MV-4-11 (cell line): ENCODE results near the gene PXT1.
"Not testable (repeated sequence)": the region's sequence is repeated elsewhere in the genome, so short reads cannot be mapped to it uniquely, and the experiment has no call there.

Experiments used
- DNase-seq: peaks from one replicate; lab custom pipeline; 2025; lab: John Stamatoyannopoulos, UW

PXT1 gene

DNA sequence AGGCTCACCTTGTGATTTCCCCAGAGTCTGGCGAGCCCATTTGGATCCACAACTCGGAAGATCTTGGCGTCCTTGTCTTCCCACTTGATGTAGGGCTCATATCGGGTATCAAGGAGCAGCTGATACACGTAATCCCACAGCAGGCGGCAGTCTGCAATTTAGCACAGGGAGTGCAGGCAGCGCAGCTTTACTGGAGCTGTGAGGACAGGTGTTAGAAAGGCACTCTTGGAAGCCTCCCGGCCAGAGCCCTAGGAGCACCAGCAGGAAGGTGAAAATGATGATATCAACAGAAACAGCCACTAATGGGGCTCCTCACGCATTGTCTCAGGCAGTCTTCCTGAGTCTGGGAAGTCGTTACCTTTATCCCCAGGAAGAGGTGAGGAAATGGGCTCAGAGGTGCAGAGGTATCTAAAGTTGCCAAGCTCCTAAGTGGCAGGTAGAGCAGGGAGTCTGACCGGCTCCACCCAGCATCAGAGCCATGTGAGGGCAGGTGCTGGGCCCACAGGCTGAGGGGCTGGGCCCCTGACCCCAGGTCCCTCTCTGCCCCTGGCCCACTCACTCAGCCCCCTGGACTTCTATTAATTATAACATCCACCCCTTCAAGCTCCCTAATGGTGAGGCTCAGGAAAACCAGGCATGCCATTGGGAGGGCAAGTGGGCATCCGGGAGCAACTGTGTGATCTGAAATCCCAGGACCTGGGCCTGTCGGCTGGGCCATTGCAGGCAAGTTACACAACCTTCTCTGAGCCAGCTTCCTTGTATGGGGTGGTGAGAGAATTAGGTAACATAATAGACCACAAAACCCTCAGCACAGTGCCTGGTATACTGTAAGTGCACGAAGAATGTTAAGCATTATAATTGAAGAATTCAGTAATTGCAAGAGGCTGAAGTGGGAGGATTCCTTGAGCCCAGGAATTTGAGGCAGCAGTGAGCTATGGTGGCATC, 73.5 kb downstream of the PXT1 start:
- peak; percentile 92 for DNase-seq

DNA sequence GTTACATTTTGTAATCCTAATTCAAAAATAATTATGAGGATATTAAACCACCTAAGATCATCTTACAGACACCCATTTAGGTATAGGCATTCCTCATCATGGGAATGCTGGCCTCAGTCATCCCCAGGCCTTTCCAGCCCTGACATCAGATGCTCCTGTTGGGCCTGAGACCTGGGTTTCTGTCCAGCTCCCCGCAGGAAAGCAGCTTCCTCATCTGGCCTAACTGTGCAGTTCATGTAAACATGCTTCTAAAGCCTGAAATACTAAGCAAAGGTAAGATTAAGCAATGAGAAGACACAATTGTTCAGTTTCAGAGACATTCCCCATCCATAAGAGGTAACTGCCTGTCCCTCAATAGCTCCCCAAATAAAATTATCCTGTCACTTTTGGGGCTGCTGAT, 74.2 kb downstream of the PXT1 start:
- DNase-seq: no peak

DNA sequence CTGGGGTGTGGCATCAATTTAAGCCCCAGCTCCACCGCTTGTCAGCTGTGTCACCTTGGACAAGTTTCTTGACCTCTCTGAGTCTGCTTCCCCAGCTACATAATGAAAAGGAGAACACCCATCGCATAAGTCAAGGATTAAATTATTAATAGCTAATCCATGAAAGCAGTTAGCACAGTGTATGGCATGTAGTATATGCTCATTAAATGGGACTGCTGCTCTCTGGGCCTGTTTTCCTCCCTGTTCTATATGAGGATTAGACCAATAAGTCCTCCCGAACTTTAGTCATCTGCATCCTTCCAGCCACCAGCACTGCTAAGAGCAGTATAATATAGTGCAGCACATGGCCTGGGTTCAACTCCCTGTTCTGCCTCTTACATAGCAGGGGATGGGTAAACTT, 74.9 kb downstream of the PXT1 start:
- no peak for DNase-seq

DNA sequence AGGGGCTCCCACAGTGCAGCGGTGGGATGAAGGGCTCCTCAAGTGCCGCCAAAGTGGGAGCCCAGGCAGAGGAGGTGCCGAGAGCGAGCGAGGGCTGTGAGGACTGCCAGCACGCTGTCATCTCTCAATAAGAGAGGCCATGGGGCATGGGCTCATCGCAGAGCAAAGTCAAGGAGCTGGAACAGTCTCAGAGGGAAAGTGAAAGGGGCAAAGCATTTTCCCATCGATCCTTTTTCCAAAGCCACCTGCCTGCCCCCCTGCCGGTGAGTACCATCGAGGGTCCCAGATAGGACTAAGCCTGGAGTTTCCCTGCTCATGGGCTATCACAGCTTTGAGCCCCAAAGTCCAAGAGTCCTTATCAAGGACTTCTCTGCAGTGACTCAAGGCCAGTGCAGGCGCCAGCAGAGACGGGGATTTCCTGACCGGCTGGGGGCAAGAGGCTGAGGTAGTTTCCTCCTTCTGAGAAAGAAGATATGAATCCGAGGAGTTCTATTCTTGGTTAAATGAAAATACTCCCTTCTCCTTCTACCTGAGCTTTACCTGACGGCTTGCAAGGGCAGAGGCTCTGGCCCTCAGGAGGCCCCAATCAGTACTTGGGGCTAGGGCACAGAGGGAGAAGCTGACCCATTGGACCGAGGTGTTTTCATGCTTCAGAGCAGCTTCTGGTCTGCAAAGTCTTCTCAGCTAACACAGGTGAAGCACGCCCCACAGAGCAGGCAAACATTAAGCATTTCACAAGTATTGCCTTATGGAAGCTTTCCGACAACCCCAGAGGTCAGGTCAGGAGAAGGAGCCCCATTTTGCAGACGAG, 77.8 kb downstream of the PXT1 start:
- no peak for DNase-seq

DNA sequence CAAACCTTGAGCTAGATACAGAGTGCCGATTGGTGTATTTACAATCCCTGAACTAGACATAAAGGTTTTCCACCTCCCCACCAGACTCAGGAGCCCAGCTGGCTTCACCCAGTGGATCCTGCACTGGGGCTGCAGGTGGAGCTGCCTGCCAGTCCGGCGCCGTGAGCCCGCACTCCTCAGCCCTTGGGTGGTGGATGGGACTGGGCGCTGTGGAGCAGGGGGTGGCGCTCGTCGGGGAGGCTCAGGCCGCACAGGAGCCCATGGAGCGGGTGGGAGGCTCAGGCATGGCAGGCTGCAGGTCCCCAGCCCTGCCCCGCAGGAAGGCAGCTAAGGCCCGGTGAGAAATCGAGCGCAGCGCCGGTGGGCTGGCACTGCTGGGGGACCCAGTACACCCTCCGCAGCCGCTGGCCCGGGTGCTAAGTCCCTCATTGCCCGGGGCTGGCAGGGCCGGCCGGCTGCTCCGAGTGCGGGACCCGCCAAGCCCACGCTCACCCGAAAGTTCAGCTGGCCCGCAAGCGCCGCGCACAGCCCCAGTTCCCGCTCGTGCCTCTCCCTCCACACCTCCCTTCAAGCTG, 78.5 kb downstream of the PXT1 start:
- not testable (repeated sequence) for DNase-seq

DNA sequence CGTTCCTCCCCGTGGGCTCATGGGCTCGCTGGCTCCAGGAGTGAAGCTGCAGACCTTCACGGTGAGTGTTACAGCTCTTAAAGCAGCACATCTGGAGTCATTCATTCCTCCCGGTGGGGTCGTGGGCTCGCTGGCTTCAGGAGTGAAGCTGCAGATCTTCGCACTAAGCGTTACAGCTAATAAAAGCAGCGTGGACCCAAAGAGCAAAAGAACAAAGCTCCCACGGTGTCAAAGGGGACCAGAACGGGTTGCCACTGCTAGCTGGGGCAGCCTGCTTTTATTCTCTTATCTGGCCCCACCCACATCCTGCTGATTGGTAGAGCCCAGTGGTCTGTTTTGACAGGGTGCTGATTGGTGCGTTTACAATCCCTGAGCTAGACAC, 79.3 kb downstream of the PXT1 start:
- DNase-seq: not testable (repeated sequence)

DNA sequence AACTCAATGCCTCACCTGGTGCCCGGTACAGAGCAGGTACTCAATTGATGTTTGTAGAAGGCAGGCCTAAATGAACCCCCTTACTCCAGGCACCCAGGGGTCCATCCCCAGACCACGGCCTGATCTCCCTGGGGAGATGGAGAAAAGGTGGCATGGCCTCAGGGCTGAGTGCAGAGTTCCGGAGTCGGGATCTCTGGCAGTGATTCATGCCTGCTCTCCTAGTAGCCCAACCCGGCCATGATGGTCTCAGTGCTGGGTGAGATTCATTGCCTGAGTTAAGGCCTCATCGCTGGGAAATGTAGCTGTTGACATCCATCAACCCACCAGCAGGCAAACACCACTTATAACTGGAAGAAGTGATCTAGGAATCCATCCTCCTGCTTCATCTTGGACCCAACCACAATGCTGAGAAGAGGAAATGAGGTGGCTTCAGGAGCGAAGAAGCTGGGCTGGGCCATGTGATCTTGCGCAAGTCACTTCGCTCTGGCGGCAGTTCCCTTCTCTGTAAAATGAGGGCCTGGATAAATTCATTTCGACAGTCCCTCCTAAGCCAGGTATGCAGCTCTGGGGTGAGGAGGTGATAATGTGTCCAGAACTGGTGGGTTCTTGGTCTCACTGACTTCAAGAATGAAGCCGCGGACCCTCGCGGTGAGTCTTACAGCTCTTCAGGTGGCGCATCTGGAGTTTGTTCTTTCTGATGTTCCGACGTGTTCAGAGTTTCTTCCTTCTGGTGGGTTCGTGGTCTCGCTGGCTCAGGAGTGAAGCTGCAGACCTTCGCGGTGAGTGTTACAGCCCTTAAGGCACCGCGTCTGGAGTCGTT, 79.9 kb downstream of the PXT1 start:
- peak; percentile 70 for DNase-seq

DNA sequence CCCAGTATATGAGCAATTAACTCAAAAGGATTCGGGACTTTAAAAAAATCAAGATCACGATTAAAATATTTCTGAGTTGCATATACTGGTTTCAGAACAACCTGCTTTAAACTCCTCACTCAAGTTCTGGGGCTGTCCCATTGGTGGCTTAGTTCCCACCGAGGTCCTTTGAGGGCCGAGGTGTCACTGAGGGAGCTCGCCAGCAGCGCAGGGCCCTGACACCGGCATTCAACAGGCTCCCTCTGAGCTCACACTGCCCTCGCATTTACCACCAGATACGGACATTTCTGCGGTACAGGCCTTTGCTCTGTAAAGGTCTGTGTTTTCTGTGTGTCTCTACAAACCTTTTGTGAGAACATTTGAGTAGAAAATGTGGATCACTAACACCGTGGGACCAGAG, 81.6 kb downstream of the PXT1 start:
- no peak for DNase-seq

DNA sequence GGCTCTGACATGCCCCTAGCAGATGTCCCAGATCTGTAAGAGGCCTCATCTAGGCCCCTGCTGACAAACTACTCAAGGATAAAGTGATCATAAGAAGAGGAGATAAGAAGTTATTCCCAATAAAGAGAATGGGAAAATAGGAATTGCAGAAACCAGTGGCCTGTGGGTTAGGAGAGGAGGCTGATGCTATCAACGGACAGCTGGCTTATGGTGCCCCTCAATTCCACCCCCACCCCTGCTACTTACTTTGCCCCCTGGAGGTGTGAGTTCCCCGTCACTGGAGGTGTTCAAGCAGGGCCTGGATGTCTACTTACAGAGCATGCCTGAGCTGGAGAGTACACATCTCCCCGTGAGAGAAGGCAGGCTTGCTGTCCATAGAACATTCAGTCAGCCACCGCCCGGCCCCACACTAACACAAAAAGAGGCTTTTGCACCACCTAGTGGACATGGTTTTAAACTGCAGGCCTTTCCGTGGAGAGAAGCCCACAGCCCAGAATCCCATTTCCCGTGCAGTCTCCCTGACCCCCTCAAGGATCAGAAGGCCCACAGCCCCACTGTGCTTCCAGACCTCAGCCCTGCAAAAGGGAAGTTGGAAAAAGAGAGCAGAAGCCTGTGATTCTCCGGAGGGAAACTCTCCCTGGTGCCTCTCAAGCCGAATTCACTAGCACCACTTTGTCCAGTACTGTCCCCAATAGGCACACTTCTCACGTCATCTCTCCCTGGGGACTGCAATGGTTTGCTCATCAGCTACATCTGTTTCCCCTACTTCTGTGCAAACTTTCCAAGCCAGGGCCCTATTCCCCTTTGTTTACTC, 82.2 kb downstream of the PXT1 start:
- DNase-seq: peak; percentile 56

DNA sequence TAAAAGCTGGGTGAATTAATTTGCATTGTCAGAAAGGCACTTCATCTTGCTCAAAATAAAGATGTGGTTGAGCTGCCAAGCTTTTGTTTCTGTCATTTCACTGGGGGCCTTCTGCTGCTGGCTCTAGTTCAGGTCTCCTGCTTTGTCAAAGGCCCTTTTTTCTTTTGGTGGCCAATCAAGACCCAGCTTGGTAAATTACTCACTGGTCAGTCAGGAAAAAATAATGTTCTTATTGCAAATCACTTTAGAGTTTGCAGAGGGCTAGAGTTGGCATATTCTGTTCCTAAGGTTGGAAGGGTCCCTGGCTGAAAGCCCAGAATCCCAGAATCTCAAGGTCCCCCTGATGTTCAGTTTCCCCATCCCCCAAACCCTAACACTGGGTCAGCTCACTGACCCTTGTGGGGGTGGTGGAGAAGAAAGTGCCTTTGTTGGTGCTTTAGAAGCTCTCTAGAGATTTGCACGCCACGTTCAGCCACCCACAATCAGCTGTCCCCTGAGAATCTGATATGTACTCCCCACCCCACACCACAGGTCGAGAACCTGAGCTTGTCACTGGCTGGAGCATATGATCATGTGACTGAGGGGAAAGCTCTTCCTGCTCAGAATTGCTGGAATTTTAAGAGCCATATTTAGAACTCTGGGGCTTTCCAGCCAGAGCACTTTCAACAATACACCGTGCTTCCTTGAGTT, 84.3 kb downstream of the PXT1 start:
- no peak for DNase-seq

DNA sequence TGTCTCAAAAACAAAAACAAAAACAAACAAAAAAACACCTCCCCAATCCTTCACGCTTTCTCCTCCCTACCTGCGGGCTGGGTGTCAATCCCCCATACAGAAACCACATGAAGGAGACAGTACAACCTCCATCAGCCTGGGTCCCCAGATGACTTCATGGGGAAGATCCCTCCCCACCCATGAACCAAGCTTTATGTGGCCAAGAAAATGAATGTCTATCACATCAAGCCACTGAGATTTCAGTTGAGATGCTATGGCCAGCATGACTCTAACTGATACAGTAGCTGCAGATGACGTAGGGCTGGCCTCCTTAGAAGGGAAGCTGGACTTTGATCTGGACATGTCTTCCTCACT, 84.8 kb downstream of the PXT1 start:
- no peak for DNase-seq

DNA sequence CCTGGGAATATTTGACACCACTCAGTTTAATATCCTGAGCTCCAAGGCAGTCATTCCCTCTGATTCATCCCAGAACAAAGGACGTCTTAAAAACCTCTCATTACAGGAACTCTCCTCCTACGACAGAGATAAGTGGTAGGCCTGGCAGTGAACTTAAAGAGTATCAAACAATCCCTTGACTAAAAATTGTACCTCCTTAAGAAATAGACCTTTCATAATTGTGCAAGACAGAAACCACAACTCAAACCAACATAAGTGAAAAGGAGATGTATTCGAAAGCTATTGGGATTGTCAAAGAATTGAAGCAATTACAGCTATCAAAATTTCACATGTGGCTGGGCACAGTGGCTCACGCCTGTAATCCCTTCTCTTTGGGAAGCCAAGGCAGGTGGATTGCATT, 86.8 kb downstream of the PXT1 start:
- DNase-seq: peak; percentile 65

DNA sequence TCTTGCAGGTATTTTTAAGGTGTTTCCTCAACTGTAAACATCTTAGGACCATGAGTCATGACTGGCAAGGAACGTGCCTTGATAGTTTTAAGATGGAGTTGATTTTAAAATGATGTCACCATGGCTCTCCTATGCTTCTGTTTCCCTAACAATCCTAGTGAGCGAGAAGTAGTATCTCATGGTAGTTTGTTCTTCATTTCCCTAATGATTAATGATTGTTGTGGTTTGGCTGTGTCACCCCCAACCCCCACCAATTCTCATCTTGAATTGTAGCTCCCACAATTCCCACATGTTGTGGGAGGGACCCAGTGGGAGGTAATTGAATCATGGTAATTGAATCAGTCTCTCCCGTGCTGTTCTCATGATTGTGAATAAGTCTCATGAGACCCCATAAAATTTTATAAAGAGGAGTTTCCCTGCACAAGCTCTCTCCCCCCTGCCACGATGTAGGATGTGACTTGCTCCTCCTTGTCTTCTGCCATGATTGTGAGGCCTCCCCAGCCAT, 89.2 kb downstream of the PXT1 start:
- no peak for DNase-seq

DNA sequence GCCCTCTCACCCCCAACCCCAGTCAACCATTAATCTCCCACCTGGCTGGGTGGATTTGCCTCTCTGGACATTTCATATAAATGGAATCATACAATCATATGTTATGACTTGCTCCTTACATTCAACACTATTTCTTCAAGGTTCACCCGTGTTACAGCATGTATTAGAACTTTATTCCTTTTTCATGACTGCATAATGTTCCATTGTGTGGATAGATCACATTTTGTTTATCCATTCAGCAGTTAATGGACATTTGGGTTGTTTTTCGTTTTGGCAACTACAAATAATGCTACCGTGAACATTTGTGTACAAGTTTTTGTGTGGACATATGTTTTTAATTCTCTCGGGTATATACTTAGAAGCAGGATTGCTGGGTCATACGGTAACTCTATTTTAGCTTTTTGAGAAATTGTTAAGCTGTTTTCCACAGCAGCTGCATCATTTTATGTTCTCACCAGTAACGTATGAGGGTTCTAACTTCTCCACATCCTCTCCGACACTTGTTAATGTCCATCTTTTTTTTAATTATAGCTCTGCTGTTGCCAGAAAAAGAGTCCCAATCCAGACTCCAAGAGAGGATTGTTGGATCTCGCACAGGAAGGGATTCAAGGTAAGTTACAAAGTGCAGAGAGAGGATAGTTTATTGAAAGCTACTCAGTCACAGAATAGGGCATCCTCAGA, 90.0 kb downstream of the PXT1 start:
- DNase-seq: no peak

DNA sequence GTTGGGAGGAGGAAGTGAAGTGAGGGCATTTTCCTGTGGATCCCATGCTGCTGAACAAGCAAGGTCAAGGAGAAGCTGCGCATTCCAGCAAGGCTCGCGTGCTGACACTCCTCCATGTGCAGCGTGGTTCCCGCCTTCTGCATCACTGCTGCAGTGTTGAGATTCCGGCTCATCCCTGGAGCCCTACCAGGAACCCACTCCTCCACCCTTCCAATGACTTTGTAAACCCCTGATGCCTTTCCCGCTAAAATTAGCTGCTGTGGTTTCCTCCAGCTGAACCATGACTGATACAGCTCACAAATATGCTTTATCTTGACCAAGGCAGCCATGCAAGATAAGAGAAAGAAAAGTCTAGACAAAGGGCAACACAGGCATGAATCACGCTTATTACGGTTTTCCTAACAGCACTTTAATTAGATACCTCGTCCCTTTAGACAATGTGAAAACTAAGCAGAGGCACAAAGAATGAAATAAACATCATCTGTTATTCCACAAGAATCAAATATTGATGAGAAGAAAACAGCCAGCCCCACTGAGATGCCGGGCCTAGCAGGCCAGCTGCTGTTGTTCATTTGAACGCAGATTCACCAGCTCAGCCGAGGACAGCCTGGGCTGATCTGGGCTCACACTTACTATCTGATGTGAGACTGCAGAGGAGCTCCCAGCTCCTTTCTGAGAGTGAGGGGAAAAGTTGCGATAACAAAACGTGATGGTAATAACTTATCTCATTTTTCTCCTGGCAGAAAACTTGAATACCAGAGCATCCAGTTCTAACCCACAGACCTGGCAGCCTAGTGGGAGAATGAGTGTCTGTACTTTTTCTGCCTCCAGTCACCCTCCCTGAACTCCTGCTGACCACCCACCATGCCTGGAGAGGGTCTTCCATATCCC, 91.7 kb downstream of the PXT1 start:
- peak; percentile 20 for DNase-seq

DNA sequence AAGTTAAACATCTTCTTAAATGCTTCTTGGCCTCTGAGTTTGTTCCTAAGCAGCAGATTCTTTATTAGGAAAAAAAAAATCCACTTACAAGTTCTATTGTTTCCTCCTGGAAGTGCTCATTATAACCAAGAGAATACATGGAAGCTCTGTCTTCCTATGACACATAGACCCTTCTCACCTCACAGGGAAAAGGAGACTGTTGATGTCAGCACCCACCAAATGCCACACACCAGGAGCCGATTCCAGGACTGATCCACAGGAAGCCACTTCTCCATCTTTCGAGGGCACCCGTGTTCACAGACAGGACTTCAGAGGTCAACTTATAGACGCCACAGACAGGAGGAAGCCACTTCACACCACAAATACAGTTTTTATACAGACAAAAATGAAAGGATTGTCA, 92.6 kb downstream of the PXT1 start:
- no peak for DNase-seq

DNA sequence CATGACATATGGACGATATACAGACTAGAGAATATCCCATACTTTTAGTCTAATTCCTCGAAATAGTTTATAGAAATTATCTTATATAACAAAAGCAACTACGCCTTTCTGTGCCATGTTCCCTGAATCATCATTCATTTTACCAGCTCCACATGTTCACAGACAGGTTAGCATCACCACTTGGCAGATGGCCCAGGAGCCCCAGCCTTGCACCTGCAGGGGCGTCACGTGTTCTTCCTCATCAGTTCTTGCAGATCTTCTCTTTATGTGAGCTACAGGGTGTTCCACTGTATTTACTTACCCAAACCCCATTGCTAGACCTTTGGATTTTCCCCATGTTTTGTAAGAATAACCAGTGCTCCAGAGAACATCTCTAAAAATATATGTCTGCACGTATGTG, 93.4 kb downstream of the PXT1 start:
- no peak for DNase-seq

DNA sequence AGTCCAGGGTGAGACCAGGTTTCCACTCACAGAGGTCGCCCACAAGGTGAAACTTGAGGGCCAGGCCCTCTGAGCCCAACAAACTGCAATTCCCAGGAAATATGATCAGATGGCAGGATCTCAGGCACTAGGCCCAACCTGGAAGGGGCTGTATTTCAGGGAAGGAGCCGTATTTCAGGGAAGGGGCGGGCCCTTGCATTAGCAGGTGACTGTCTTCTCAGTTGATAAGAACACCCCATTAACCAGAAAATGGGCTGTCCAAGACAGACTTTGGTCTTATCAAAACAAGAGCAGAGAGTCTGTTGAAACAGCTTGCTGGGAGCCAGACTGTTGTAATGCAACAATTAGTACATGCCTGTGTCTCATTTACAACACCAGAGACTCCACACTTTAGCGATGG, 95.0 kb downstream of the PXT1 start:
- DNase-seq: no peak
